ENCODE data around the gene EEIG1.
A peak's percentile ranks its signal among the peaks of the same experiment; 100 is the strongest.
"Not testable (repeated sequence)": the region's sequence is repeated elsewhere in the genome, so short reads cannot be mapped to it uniquely, and the experiment has no call there.

Gene EEIG1

DNA sequence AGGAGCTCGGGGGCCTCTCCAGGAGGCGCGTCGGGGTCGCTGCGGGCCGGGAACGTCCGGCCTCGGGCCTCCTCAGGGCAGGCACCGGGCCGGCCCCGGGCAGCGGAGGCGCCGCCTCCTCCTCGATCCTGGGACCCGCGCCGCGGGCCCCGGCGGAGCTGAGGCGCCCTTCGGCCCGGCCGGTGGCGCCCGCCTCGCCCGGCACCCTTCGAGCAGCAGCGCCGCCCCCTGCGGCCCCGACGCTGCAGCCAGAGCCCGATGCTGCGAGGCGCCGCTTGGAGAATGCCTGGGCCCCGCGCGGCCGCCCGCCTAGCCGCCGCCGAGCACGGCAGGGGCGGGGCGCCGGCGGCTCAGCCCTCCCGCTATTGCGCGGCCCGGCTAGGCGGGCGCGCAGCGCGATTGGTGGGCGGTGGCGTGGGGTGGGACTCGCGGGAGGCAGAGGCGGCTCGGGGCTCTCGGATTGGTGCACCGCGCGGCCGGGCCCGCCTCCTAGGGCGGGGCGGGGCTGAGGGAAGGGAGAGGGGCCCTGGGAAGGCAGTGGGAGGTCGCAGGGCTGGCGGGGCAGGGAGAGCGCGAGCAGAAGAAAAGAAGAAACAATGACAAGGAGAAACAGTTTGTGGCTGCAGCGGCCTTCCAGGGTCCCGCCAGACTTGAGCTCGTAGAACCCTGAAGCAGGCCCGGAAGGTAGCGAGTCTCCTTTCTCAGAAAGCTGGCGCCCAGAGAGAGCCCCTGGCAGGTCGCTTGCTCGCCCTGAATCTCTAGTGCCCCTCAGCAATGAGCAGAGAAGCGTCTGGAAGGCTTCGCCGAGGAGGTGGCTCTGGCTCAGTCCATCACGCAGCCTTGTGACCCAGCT, at the start of gene EEIG1:
Gene EEIG1, minus strand, starts transcription at position 284 of the 853 bp plus-strand sequence. CDS start 852 bp downstream, outside the sequence.
- peak; percentile 67 for DNase-seq (ENCODE audit: low read depth)
- peak within 1 kb of the TSS; percentile 83 for H3K4me3 ChIP-seq (ENCODE audit: low read length)
- TF ChIP-seq, protein P1, sequence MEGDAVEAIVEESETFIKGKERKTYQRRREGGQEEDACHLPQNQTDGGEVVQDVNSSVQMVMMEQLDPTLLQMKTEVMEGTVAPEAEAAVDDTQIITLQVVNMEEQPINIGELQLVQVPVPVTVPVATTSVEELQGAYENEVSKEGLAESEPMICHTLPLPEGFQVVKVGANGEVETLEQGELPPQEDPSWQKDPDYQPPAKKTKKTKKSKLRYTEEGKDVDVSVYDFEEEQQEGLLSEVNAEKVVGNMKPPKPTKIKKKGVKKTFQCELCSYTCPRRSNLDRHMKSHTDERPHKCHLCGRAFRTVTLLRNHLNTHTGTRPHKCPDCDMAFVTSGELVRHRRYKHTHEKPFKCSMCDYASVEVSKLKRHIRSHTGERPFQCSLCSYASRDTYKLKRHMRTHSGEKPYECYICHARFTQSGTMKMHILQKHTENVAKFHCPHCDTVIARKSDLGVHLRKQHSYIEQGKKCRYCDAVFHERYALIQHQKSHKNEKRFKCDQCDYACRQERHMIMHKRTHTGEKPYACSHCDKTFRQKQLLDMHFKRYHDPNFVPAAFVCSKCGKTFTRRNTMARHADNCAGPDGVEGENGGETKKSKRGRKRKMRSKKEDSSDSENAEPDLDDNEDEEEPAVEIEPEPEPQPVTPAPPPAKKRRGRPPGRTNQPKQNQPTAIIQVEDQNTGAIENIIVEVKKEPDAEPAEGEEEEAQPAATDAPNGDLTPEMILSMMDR (conservative IDR thresholded peaks at IDR 0.05; ENCODE audit: low read depth, low read length) = no peak

DNA sequence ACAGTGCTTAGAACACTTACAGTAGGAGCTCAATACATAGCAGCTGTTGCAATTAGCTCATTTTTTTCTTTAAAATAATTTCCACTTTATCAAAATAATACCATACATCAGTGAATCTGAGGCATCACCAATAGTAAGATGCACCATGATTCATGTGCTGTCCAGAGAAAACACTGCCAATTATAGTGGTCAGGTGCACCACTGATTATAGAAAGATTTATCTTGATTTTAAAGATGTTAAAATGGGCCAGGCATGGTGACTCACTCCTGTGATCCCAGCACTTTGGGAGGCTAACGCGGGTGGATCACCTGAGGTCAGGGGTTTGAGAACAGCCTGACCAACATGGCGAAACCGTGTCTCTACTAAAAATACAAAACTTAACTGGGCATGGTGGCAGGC, 46.9 kb upstream of the EEIG1 start:
- TF ChIP-seq, protein P1 (conservative IDR thresholded peaks at IDR 0.05; ENCODE audit: low read depth, low read length) = no peak
- no peak for DNase-seq (ENCODE audit: low read depth)
- H3K4me3 ChIP-seq (ENCODE audit: low read length) = no peak overlapping the region

DNA sequence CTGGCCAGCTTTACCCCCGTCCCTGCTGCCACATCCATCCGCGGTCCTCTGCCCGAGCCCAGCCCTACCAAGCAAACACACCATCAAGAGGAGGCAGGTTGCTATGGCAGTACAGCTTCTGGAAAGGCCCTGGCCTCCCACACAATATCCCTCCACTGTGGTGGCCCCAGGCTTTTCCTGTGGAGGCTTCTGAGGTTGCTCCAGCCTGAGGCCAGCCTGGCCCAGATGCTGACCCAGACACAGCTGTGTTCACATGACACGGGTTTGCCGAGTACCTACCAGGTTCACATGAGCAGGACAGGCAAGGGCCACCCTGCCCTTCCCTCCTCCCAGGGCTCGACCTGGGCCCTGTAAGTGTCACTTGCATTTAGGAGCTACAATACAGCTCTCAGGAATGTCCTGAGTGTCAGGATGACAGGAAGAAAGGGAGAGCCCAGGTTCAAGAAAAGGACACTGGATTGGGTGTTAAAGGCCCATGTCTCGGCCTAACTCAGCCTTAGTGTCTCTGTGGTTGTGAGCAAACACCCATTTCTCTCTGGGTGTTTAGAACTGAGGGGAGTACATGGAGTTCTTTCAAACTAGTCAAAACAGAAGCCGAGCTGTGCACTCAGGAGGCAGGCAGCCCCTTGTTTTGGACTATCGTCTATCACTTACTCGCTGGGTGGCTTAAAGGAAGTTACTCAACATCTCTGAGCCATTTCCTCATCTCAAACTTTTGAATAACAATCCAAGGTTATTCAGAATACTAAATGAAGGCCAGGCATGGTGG, 46.2 kb upstream of the EEIG1 start:
- no peak overlapping the region for H3K4me3 ChIP-seq (ENCODE audit: low read length)
- TF ChIP-seq, protein P1 (conservative IDR thresholded peaks at IDR 0.05; ENCODE audit: low read depth, low read length) = no peak
- DNase-seq (ENCODE audit: low read depth) = no peak

DNA sequence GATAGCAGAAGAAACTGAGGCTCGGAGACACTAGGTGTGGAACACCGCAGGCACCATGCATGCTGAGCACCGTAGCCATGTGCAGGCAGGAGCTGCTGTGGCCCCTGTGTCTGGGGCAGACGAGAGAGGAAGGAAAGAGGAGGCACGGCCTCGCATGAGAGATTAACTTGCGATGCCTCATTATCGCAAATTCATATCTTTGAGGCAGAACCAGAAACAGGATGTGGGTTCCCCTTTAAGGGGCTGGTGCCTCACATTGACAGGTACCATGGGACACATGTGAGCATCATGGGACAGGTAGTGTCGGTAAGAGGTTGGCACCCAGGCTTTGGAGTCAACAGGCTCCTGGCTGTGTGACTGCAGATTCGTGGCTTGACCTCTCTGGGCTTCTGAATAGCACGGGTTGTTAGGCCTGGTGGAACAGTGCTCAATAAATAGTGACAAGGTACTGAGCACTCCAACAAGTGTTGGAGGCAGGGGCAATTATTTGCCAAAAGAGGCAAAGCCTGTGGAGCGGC, 45.5 kb upstream of the EEIG1 start:
- DNase-seq (ENCODE audit: low read depth) = no peak
- TF ChIP-seq, protein P1 (conservative IDR thresholded peaks at IDR 0.05; ENCODE audit: low read depth, low read length) = no peak
- H3K4me3 ChIP-seq (ENCODE audit: low read length) = no peak overlapping the region

DNA sequence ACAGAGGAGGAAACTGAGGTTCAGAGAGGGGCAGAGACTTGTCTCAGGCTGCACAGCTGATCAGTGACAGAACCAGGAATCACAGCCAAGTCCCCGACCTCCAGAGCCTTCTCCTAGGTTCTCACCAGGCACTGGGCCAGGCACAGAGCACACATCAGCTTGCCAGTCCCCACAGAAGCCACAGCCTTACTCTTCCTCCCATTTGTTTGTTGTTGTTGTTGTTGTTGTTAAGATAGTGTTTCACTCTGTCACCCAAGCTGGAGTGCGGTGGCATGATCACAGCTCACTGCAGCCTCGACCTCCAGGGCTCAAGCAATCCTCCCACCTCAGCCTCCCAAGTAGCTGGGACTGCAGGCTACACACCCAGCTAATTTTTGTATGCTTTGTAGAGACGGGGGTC, 44.9 kb upstream of the EEIG1 start:
- DNase-seq (ENCODE audit: low read depth) = no peak

DNA sequence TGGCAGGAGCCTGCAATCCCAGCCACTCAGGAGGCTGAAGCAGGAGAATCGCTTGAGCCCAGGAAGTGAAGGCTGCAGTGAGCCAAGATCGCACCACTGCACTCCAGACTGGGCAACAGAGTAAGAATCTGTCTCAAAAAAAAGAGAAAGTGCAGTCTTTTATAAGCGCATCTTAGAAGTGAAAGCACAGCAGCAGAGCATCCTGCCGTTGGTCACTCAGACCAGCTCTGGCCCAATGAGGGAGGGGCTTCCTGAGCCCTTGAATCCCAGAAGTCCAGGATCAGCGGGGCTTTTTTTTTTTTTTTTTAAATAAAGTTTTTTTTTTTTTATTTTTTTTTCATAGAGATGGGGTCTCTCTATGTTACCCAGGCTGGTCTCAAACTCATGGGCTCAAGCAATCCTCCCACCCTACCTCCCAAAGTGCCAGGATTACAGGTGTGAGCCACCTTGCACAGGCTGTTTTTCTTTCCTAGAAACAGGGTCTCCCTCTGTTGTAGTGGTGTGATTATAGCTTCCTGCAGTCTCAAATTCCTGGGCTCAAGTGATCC, 44.0 kb upstream of the EEIG1 start:
- TF ChIP-seq, protein P1 (conservative IDR thresholded peaks at IDR 0.05; ENCODE audit: low read depth, low read length) = no peak
- no peak for DNase-seq (ENCODE audit: low read depth)

More for the DNA sequence above, 44.9 kb upstream of the EEIG1 start:
- TF ChIP-seq, protein P1 (conservative IDR thresholded peaks at IDR 0.05; ENCODE audit: low read depth, low read length) = no peak
- no peak overlapping the region for H3K4me3 ChIP-seq (ENCODE audit: low read length)

DNA sequence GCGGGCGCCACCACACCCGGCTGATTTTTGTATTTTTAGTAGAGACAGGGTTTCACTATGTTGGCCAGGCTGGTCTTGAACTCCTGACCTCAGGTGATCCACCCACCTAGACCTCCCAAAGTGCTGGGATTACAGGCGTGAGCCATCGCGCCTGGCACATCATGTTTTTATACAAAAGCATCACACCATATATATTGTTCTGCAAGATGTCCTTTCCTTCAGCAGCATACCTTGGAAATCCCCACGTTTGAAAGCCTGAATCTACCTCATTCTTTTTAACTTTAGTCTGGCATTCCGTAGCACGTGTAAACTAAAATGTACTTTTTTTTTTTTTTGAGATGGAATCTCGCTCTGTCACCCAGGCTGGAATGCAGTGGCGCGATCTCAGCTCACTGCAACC, 42.9 kb upstream of the EEIG1 start:
- H3K4me3 ChIP-seq (ENCODE audit: low read length); DNase-seq (ENCODE audit: low read depth): not testable (repeated sequence)

More for the DNA sequence above, 44.0 kb upstream of the EEIG1 start:
- H3K4me3 ChIP-seq (ENCODE audit: low read length) = no peak overlapping the region

All from retinal pigment epithelial cell (primary cell).